SH-SY5Y (cell line): ENCODE results near the gene GCNT1.

ENCODE experiments used
- GATA2 ChIP-seq: IDR thresholded peaks from 2 replicates; pipeline ENCODE4 v1.6.1; 2011; ENCODE audit warnings: mild to moderate bottlenecking, low read depth, low read length
- GATA3 ChIP-seq: IDR thresholded peaks from 2 replicates; pipeline ENCODE4 v1.6.1; 2011; ENCODE audit warnings: low read depth, mild to moderate bottlenecking, low read length, moderate library complexity

DNA sequence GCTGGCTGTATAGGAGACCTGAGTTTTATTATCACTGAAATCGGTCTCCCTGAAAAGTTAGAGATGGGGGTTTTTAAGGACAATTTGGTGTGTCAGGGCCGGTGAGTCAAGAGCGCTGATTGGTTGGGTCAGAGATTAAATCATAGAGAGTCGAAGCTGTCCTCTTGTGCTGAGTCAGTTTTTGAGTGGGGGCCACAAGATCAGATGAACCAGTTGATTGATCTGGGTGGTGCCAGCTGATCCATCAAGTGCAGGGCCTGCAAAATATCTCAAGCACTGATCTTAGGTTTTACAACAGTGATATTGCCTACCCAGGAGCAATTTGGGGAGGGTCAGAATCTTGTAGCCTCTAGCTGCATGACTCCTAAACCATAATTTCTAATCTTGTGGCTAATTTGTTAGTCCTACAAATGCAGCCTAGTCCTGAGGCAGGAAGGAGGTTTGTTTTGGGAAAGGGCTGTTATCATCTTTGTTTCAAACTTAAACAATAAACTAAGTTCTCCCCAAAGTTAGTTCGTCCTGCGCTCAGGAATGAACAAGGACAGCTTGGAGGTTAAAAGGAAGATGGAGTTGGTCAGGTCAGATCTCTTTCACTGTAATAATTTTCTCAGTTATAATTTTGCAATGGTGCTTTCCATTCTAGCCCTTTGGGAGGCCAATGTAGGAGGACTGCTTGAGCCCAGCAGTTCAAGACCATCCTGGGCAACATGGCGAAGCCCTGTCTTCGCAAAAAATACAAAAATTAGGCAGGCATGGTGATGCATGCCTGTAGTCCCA, 33.1 kb upstream of the GCNT1 start:
- TF ChIP-seq GATA3 (no peak), GATA2 (no peak)
